Naive thymus-derived CD4-positive, alpha-beta T cell (primary cell): ENCODE data around the gene MAP2K3. TPM values are rescaled to one million over a fixed set of nuclear protein-coding genes. Genes with fewer than 3 reads are reported as not detected.

Source experiments
- ATAC-seq: fragments of 150-1000 bp; cut with Tn5 transposase; 2 replicates; pipeline ENCODE4 v1.10.0; 2021; ENCODE audit warnings: mild to moderate bottlenecking, moderate library complexity
- CTCF ChIA-PET: fragments of 350-600 bp; sonication (Branson Sonifier 250); formaldehyde crosslinking; loops from one replicate; lab custom pipeline; 2021; ENCODE audit warnings: antibody characterized with exemption; lab: Charles Lee
- POLR2A ChIA-PET: fragments of 350-600 bp; sonication (Branson Sonifier 250); formaldehyde crosslinking; loops from one replicate; lab custom pipeline; 2021; ENCODE audit warnings: antibody characterized with exemption, inconsistent platforms; lab: Charles Lee
- DNase-seq, 9 donors: peaks; one replicate each; pipeline versions ENCODE4 v3.0.0 to v3.0.0-alpha.2; 2020 to 2022; ENCODE audit warnings: mixed read lengths in 1 of 9
- H3K27ac ChIP-seq: one replicate; pipeline ENCODE4 v1.7.0; 2013; ENCODE audit warnings: mild to moderate bottlenecking, low read depth, low read length, moderate library complexity
- H3K27me3 ChIP-seq, 2 donors: one replicate each; pipeline ENCODE4 v1.7.0; 2013; ENCODE audit warnings: low read length in 2 of 2, mild to moderate bottlenecking in 2 of 2, moderate library complexity in 2 of 2; ENCODE audit not compliant: control insufficient read depth in 2 of 2, insufficient read depth in 2 of 2
- H3K36me3 ChIP-seq, 3 experiments: 1 replicate in 2 of 3; 2 replicates in 1 of 3; pipeline ENCODE4 v1.7.0; 2013; ENCODE audit warnings: low read length in 3 of 3, mild to moderate bottlenecking in 3 of 3, moderate library complexity in 1 of 3; ENCODE audit not compliant: insufficient read depth in 3 of 3, control insufficient read depth in 2 of 3
- H3K4me1 ChIP-seq, 2 donors: one replicate each; pipeline ENCODE4 v1.7.0; 2013; ENCODE audit warnings: low read length in 2 of 2, mild to moderate bottlenecking in 2 of 2, moderate library complexity in 1 of 2; ENCODE audit not compliant: control insufficient read depth in 2 of 2, insufficient read depth in 2 of 2
- H3K4me3 ChIP-seq: 2 replicates; pipeline ENCODE4 v1.7.0; 2013; ENCODE audit warnings: mild to moderate bottlenecking, low read length
- H3K9me3 ChIP-seq, 3 experiments: 1 replicate in 2 of 3; 2 replicates in 1 of 3; pipeline ENCODE4 v1.7.0; 2013; ENCODE audit warnings: low read length in 3 of 3; ENCODE audit not compliant: control insufficient read depth in 2 of 3
- H3K27ac Mint-ChIP-seq, 9 donors: one replicate each; pipeline ENCODE4 v1.8.0; 2020 to 2022; ENCODE audit warnings: mixed read lengths in 9 of 9, mild to moderate bottlenecking in 8 of 9, moderate library complexity in 5 of 9, inconsistent platforms in 2 of 9
- H3K27me3 Mint-ChIP-seq, 5 donors: one replicate each; pipeline ENCODE4 v1.8.0; 2021 to 2022; ENCODE audit warnings: mixed read lengths in 5 of 5, mild to moderate bottlenecking in 1 of 5
- H3K36me3 Mint-ChIP-seq, 5 donors: one replicate each; pipeline ENCODE4 v1.8.0; 2020 to 2022; ENCODE audit warnings: mixed read lengths in 5 of 5, mild to moderate bottlenecking in 3 of 5, inconsistent platforms in 1 of 5
- H3K4me1 Mint-ChIP-seq, 7 donors: one replicate each; pipeline ENCODE4 v1.8.0; 2020 to 2022; ENCODE audit warnings: mixed read lengths in 7 of 7, mild to moderate bottlenecking in 3 of 7, inconsistent platforms in 1 of 7
- H3K4me3 Mint-ChIP-seq, 10 donors: one replicate each; pipeline ENCODE4 v1.8.0; 2020 to 2022; ENCODE audit warnings: mild to moderate bottlenecking in 10 of 10, mixed read lengths in 10 of 10, moderate library complexity in 6 of 10, inconsistent platforms in 2 of 10
- H3K9me3 Mint-ChIP-seq, 11 donors: one replicate each; pipeline ENCODE4 v1.8.0; 2020 to 2022; ENCODE audit warnings: mixed read lengths in 11 of 11, mild to moderate bottlenecking in 4 of 11, inconsistent platforms in 1 of 11, moderate library complexity in 1 of 11
- intact Hi-C, 2 donors: fragments of 100-400 bp; cut with micrococcal nuclease; formaldehyde crosslinking; loops; one replicate each; pipeline ENCODE4 v1.15.1; 2023
- polyA plus RNA-seq, 2 donors: library from polyadenylated mRNA; unstranded; fragments of 300-500 nt; fragmentation: Illumina TruSeq; gene quantifications; one replicate each; pipeline ENCODE4 v1.2.3, GENCODE V29; 2021
- total RNA-seq, 6 experiments: library from RNA in 5 of 6; stranded (reverse) in 5 of 6; gene quantifications; 1 replicate in 5 of 6; 2 replicates in 1 of 6; pipeline ENCODE4 v1.2.3 and lab custom pipeline; 2021 to 2026

Gene MAP2K3
- total and polyA plus RNA-seq, 7 experiments from 2014 or later: 37.5 to 127 (median 47.7) TPM

GRCh38 chr17:21263376-21263775 is 21.1 kb upstream of the MAP2K3 start:
- Histone ChIP-seq H3K27me3 (no peaks in the 10 kb centered on the region), H3K36me3 (no peaks in the 10 kb centered on the region), H3K27ac (no peak overlapping the region), H3K9me3 (no peaks in the 10 kb centered on the region), H3K4me3 (no peak overlapping the region), H3K4me1 (peaks cover 6 to 17% of the 10 kb centered on the region in 2 donors)
- ChIA-PET POLR2A (no interaction called here), CTCF (no interaction called here)
- DNase-seq (no peak), ATAC-seq (no peak)
- Mint-ChIP-seq H3K9me3 (no peaks in the 10 kb centered on the region), H3K36me3 (no peaks in the 10 kb centered on the region), H3K27ac (no peak overlapping the region), H3K4me3 (no peak overlapping the region), H3K4me1 (peaks cover 0 to 20% (median 17%) of the 10 kb centered on the region in 7 donors), H3K27me3 (no peaks in the 10 kb centered on the region)
- intact Hi-C loops: no loop called here

- no peak overlapping the region for H3K4me3 ChIP-seq
- peak overlapping the region in 2 of 10 donors; percentile 37 to 48 for H3K4me3 Mint-ChIP-seq
- H3K36me3 ChIP-seq: no peaks in the 10 kb centered on the region
- H3K36me3 Mint-ChIP-seq: no peaks in the 10 kb centered on the region
- H3K27ac Mint-ChIP-seq: peak overlapping the region in 5 of 9 donors; percentile 8 to 92 (median 52)
- intact Hi-C loops: no loop called here
- H3K27ac ChIP-seq: no peak overlapping the region
- ATAC-seq (no peak), DNase-seq (no peak)
- no peaks in the 10 kb centered on the region for H3K9me3 ChIP-seq
- H3K4me1 ChIP-seq: peaks cover 10 to 27% of the 10 kb centered on the region in 2 donors
- CTCF ChIA-PET: interaction anchor here (0.7 kb wide), 1 partner anchor 11 kb away, joined by 4 read pairs; no protein-coding TSS in a partner anchor
- no peaks in the 10 kb centered on the region for H3K27me3 ChIP-seq
- POLR2A ChIA-PET: no interaction called here
- H3K27me3 Mint-ChIP-seq: no peaks in the 10 kb centered on the region
- H3K4me1 Mint-ChIP-seq: peaks cover 8 to 28% (median 24%) of the 10 kb centered on the region in 7 donors
- no peaks in the 10 kb centered on the region for H3K9me3 Mint-ChIP-seq
Measured at GRCh38 chr17:21268596-21269188, 15.8 kb upstream of the MAP2K3 start.

- Mint-ChIP-seq H3K36me3 (no peaks in the 10 kb centered on the region), H3K4me1 (peaks cover 8 to 28% (median 24%) of the 10 kb centered on the region in 7 donors), H3K9me3 (no peaks in the 10 kb centered on the region), H3K4me3 (peak overlapping the region in 1 of 10 donors; percentile 12), H3K27ac (peak overlapping the region in 5 of 9 donors; percentile 12 to 92 (median 41)), H3K27me3 (no peaks in the 10 kb centered on the region)
- CTCF ChIA-PET: interaction anchor here (0.7 kb wide), 1 partner anchor 10 kb away, joined by 4 read pairs; no protein-coding TSS in a partner anchor
- Histone ChIP-seq H3K27me3 (no peaks in the 10 kb centered on the region), H3K4me3 (no peak overlapping the region), H3K4me1 (peaks cover 10 to 27% of the 10 kb centered on the region in 2 donors), H3K36me3 (no peaks in the 10 kb centered on the region), H3K9me3 (no peaks in the 10 kb centered on the region), H3K27ac (no peak overlapping the region)
- intact Hi-C loops: no loop called here
- POLR2A ChIA-PET: interaction anchor here (1.5 kb wide), 1 partner anchor 16 kb away, joined by 4 read pairs; the partner anchor contains the start of gene NATD1
- ATAC-seq (no peak), DNase-seq (no peak)
Measured at GRCh38 chr17:21269394-21269793, 15.1 kb upstream of the MAP2K3 start.

- no peaks in the 10 kb centered on the region for H3K36me3 ChIP-seq
- DNase-seq (no peak), ATAC-seq (no peak)
- Mint-ChIP-seq H3K4me3 (no peak overlapping the region), H3K9me3 (no peaks in the 10 kb centered on the region), H3K36me3 (no peaks in the 10 kb centered on the region), H3K27ac (no peak overlapping the region), H3K27me3 (no peaks in the 10 kb centered on the region), H3K4me1 (peaks cover 22 to 45% (median 36%) of the 10 kb centered on the region in 7 donors)
- H3K27me3 ChIP-seq: no peaks in the 10 kb centered on the region
- intact Hi-C loops: no loop called here
- ChIA-PET POLR2A (no interaction called here), CTCF (no interaction called here)
- H3K9me3 ChIP-seq: no peaks in the 10 kb centered on the region
- H3K27ac ChIP-seq: no peak overlapping the region
- no peak overlapping the region for H3K4me3 ChIP-seq
- H3K4me1 ChIP-seq: peaks cover 20 to 33% of the 10 kb centered on the region in 2 donors
Measured at GRCh38 chr17:21271454-21272183, 12.9 kb upstream of the MAP2K3 start.

GRCh38 chr17:21272250-21272649 is 12.3 kb upstream of the MAP2K3 start:
- no peaks in the 10 kb centered on the region for H3K36me3 ChIP-seq
- peaks cover 24 to 47% (median 38%) of the 10 kb centered on the region in 7 donors for H3K4me1 Mint-ChIP-seq
- H3K27ac ChIP-seq: no peak overlapping the region
- peaks cover 24 to 27% of the 10 kb centered on the region in 2 donors for H3K4me1 ChIP-seq
- H3K9me3 Mint-ChIP-seq: no peaks in the 10 kb centered on the region
- H3K27me3 Mint-ChIP-seq: no peaks in the 10 kb centered on the region
- H3K4me3 Mint-ChIP-seq: no peak overlapping the region
- ChIA-PET CTCF (no interaction called here), POLR2A (interaction anchor here (7.3 kb wide), 1 partner anchor 14 kb away, joined by 48 read pairs; no protein-coding TSS in a partner anchor)
- no peaks in the 10 kb centered on the region for H3K36me3 Mint-ChIP-seq
- no peak overlapping the region for H3K27ac Mint-ChIP-seq
- no peak overlapping the region for H3K4me3 ChIP-seq
- no peaks in the 10 kb centered on the region for H3K27me3 ChIP-seq
- intact Hi-C loops: no loop called here
- ATAC-seq (no peak), DNase-seq (no peak)
- H3K9me3 ChIP-seq: no peaks in the 10 kb centered on the region

GRCh38 chr17:21272881-21273792 is 11.4 kb upstream of the MAP2K3 start:
- intact Hi-C loops: no loop called here
- H3K27ac Mint-ChIP-seq: no peak overlapping the region

More at GRCh38 chr17:21272881-21273792, 11.4 kb upstream of the MAP2K3 start:
- Mint-ChIP-seq H3K9me3 (no peaks in the 10 kb centered on the region), H3K4me3 (no peak overlapping the region), H3K4me1 (peaks cover 19 to 44% (median 40%) of the 10 kb centered on the region in 7 donors), H3K36me3 (no peaks in the 10 kb centered on the region), H3K27me3 (no peaks in the 10 kb centered on the region)
- Histone ChIP-seq H3K27ac (no peak overlapping the region), H3K9me3 (no peaks in the 10 kb centered on the region), H3K27me3 (no peaks in the 10 kb centered on the region), H3K36me3 (no peaks in the 10 kb centered on the region), H3K4me3 (no peak overlapping the region), H3K4me1 (peaks cover 21 to 23% of the 10 kb centered on the region in 2 donors)
- no peak for ATAC-seq
- POLR2A ChIA-PET: interaction anchor here (4.5 to 7.3 kb wide), 2 partner anchors 14 to 20 kb away, joined by 44 to 48 read pairs; partner anchors contain the start of gene NATD1
- DNase-seq: no peak
- CTCF ChIA-PET: no interaction called here
